Sigmoid colon (tissue), 7 donors: Measurements from ENCODE around the gene MYO6. TPM values are rescaled to one million over a fixed set of nuclear protein-coding genes. Genes with fewer than 3 reads are reported as not detected.

Source experiments
- DNase-seq: peaks from one replicate; pipeline ENCODE4 v3.0.0-alpha.2; 2019
- H3K27ac ChIP-seq, 4 donors: fragments of 200-600 bp; sonication (generic); one replicate each; pipeline ENCODE4 v1.5.1; 2016 to 2019; ENCODE audit warnings: mild to moderate bottlenecking in 1 of 4
- H3K27me3 ChIP-seq, 3 donors: fragments of 200-600 bp; sonication (generic); one replicate each; pipeline ENCODE4 v1.5.1; 2019; ENCODE audit warnings: mild to moderate bottlenecking in 1 of 3
- H3K36me3 ChIP-seq, 4 donors: fragments of 200-600 bp; sonication (generic); one replicate each; pipeline ENCODE4 v1.5.1; 2016 to 2019
- H3K4me1 ChIP-seq, 4 donors: fragments of 200-600 bp; sonication (generic); one replicate each; pipeline ENCODE4 v1.5.1; 2017 to 2019
- H3K4me3 ChIP-seq, 4 donors: fragments of 200-600 bp; sonication (generic); one replicate each; pipeline ENCODE4 v1.5.1; 2017 to 2019; ENCODE audit warnings: mild to moderate bottlenecking in 2 of 4, moderate library complexity in 1 of 4
- H3K9me3 ChIP-seq, 4 donors: fragments of 200-600 bp in 3 of 4; sonication (generic) in 3 of 4; one replicate each; pipeline versions ENCODE4 v1.5.1 to v1.6.1; 2013 to 2019
- EP300 ChIP-seq, 4 donors: sonication (generic); formaldehyde crosslinking; IDR thresholded peaks; one replicate each; pipeline ENCODE4 v1.6.1; 2017; ENCODE audit warnings: antibody characterized with exemption in 4 of 4
- POLR2A ChIP-seq, 2 donors: fragments of 450-650 bp; IDR thresholded peaks; one replicate each; pipeline ENCODE4 v1.6.1; 2016; ENCODE audit warnings: antibody characterized with exemption in 2 of 2, mild to moderate bottlenecking in 2 of 2, moderate library complexity in 2 of 2
- POLR2AphosphoS5 ChIP-seq, 4 donors: sonication (generic); formaldehyde crosslinking; IDR thresholded peaks; one replicate each; pipeline ENCODE4 v1.6.1; 2017; ENCODE audit warnings: antibody characterized with exemption in 4 of 4
- WGBS, 2 donors: extraction: QIAGEN DNeasy Blood & Tissue Kit; methylation state at CpG; one replicate each; pipeline ENCODE4 v1.1.7; 2013; 5-methylcytosine and 5-hydroxymethylcytosine counted together
- intact Hi-C: fragments of 100-400 bp; cut with DNase I; formaldehyde crosslinking; loops from one replicate; pipeline ENCODE4 v1.15.1; 2023
- polyA plus RNA-seq, 3 donors: library from polyadenylated mRNA; stranded (reverse); fragments of 200-250 nt; gene quantifications; one replicate each; pipeline ENCODE4 v1.2.3, GENCODE V29; 2013
- total RNA-seq, 4 donors: library from RNA; depleted of rRNA; stranded (reverse); fragments of >200 nt; gene quantifications; one replicate each; pipeline ENCODE4 v1.1.0, GENCODE V29; 2016
- TF ChIP-seq, protein P1 (sequence below), 4 experiments: fragments of 450-650 bp in 3 of 4; fragments of 200-600 bp in 1 of 4; IDR thresholded peaks; one replicate each; pipeline ENCODE4 v1.5.1; 2016 to 2019; ENCODE audit warnings: antibody characterized with exemption in 4 of 4, mild to moderate bottlenecking in 3 of 4, moderate library complexity in 2 of 4
- donor health status: healthy with polysubstance abuse.
- donor health status: Bipolar disorder and iron deficiency.
- donor health status: healthy.

MYO6 gene
- total and polyA plus RNA-seq, 7 donors = 11.8 to 59.6 (median 14.9) TPM

DNA sequence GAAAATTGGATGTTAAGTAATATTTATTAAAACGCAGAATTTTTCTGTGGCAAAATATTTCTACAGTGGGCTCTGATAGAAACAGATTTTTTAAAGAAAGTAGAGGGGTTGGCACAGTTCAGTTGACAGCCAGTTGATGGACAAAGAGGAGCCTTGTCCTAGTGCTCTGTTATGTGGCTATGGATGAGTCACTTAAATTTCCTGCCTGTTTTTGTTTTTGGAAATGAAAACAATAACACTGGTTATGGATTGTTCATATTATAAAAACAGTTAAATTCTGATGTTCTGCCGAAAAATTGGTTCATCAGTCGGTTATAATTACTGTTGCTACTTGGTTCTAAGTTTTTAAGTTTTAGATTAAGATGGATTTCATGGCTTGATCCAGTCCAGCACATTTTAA, 42.8 kb downstream of the MYO6 start:
- Histone ChIP-seq H3K4me1 (peaks cover 0 to 5% (median 1%) of the 10 kb centered on the region in 4 donors), H3K36me3 (no peaks in the 10 kb centered on the region), H3K27me3 (no peaks in the 10 kb centered on the region), H3K9me3 (no peaks in the 10 kb centered on the region), H3K27ac (no peak overlapping the region), H3K4me3 (no peak overlapping the region)
- no peak for DNase-seq
- TF ChIP-seq POLR2A (IDR thresholded peaks at IDR 0.05) (no peak), EP300 (IDR thresholded peaks at IDR 0.05) (no peak), POLR2AphosphoS5 (IDR thresholded peaks at IDR 0.05) (no peak)
- TF ChIP-seq, protein P1, sequence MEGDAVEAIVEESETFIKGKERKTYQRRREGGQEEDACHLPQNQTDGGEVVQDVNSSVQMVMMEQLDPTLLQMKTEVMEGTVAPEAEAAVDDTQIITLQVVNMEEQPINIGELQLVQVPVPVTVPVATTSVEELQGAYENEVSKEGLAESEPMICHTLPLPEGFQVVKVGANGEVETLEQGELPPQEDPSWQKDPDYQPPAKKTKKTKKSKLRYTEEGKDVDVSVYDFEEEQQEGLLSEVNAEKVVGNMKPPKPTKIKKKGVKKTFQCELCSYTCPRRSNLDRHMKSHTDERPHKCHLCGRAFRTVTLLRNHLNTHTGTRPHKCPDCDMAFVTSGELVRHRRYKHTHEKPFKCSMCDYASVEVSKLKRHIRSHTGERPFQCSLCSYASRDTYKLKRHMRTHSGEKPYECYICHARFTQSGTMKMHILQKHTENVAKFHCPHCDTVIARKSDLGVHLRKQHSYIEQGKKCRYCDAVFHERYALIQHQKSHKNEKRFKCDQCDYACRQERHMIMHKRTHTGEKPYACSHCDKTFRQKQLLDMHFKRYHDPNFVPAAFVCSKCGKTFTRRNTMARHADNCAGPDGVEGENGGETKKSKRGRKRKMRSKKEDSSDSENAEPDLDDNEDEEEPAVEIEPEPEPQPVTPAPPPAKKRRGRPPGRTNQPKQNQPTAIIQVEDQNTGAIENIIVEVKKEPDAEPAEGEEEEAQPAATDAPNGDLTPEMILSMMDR (IDR thresholded peaks at IDR 0.05) = no peak
- WGBS, 2 donors = 80 to 88% methylated on average over 3 of the region's 3 CpGs
- intact Hi-C loops = no loop called here

- TF ChIP-seq, protein P1 (IDR thresholded peaks at IDR 0.05) = no peak
- no peak for TF ChIP-seq POLR2AphosphoS5 (IDR thresholded peaks at IDR 0.05)
- TF ChIP-seq POLR2A (IDR thresholded peaks at IDR 0.05) = no peak
- TF ChIP-seq EP300 (IDR thresholded peaks at IDR 0.05) = no peak
- Histone ChIP-seq H3K4me1 (peaks cover 0 to 5% (median 1%) of the 10 kb centered on the region in 4 donors), H3K27ac (no peak overlapping the region)
Observed at GRCh38 chr6:75794351-75794846, 45.4 kb downstream of the MYO6 start.

DNA sequence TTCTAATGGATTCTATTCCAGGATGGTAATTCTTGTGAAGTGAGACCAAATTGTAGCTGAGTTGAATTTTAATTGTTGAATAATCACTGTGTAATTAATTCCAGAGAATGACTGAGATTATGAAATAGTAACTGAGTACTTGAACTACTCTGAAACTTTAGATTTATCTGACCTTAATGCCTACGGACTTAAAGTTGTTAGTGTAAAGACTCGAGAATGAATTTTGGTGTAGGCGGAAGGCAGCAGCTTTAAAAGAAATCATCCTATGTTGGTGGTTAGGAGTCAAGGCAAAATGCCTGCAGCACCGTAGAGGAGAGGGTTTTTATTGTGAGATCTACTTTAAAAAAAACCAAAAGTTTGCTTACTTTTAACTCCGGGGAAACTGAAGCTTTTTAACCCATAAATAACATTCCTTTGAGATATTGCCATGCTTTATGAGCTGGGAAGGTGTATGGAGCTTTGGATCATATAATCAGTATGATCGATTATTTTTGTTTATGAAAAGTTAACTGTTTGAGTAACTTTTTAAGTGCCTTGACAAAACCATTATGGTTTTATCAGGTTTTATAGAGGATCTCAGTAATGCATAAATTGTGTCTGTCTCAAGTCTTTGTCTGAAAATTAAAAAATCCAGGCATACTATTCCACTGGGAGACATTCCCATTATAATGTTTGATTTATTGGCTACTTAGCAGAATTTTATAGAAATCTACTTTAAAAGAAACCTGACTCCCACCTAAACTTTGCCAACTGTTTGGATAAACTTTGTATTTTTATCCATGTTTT, 46.1 kb downstream of the MYO6 start:
- no peak for DNase-seq
- Histone ChIP-seq H3K4me3 (no peak overlapping the region), H3K36me3 (no peaks in the 10 kb centered on the region), H3K27me3 (no peaks in the 10 kb centered on the region), H3K4me1 (peaks cover 0 to 5% (median 1%) of the 10 kb centered on the region in 4 donors), H3K27ac (no peak overlapping the region), H3K9me3 (no peaks in the 10 kb centered on the region)
- intact Hi-C loops = no loop called here
- TF ChIP-seq POLR2A (IDR thresholded peaks at IDR 0.05) = no peak
- TF ChIP-seq, protein P1 (IDR thresholded peaks at IDR 0.05) = no peak
- no peak for TF ChIP-seq EP300 (IDR thresholded peaks at IDR 0.05)
- no peak for TF ChIP-seq POLR2AphosphoS5 (IDR thresholded peaks at IDR 0.05)
- 51 to 63% methylated on average over 6 of the region's 6 CpGs for WGBS, 2 donors

More at GRCh38 chr6:75794351-75794846, 45.4 kb downstream of the MYO6 start:
- Histone ChIP-seq H3K9me3 (no peaks in the 10 kb centered on the region), H3K36me3 (no peaks in the 10 kb centered on the region), H3K27me3 (no peaks in the 10 kb centered on the region), H3K4me3 (no peak overlapping the region)
- intact Hi-C loops = no loop called here
- WGBS, 2 donors = 85 to 91% methylated on average over 4 of the region's 4 CpGs
- no peak for DNase-seq

DNA sequence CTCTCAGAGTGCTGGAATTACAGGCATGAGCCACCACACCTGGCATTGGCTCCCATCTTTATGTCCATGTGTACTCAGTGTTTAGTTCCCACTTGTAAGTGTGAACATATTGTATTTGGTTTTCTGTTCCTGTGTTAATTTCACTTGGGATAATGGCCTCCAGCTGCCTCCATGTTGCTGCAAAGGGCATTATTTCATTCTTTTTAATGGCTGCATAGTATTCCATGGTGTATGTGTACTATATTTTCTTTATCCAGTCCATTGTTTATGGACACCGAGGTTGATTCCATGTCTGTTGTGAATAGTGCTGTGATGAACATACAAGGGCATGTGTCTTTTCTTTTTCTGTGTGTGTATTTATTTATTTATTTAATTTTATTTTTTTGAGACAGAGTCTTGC, 47.7 kb downstream of the MYO6 start:
- H3K4me3 ChIP-seq = no peak overlapping the region
- H3K9me3 ChIP-seq = no peaks in the 10 kb centered on the region
- no peaks in the 10 kb centered on the region for H3K36me3 ChIP-seq
- TF ChIP-seq EP300 (IDR thresholded peaks at IDR 0.05) (no peak), POLR2A (IDR thresholded peaks at IDR 0.05) (no peak)
- no peak overlapping the region for H3K27ac ChIP-seq
- H3K27me3 ChIP-seq = no peaks in the 10 kb centered on the region
- DNase-seq = no peak
- peaks cover 0 to 5% (median 1%) of the 10 kb centered on the region in 4 donors for H3K4me1 ChIP-seq
- intact Hi-C loops = no loop called here
- WGBS, 2 donors = 93 to 97% methylated on average over 1 of the region's 1 CpG

- Histone ChIP-seq H3K4me1 (peaks cover 0 to 4% (median 0%) of the 10 kb centered on the region in 4 donors), H3K27ac (no peak overlapping the region), H3K36me3 (no peaks in the 10 kb centered on the region), H3K4me3 (no peak overlapping the region), H3K27me3 (no peaks in the 10 kb centered on the region), H3K9me3 (no peaks in the 10 kb centered on the region)
- DNase-seq = no peak
- TF ChIP-seq, protein P1 (IDR thresholded peaks at IDR 0.05) = no peak
- no peak for TF ChIP-seq EP300 (IDR thresholded peaks at IDR 0.05)
- TF ChIP-seq POLR2A (IDR thresholded peaks at IDR 0.05) = no peak
- TF ChIP-seq POLR2AphosphoS5 (IDR thresholded peaks at IDR 0.05) = no peak
- 97% methylated on average over 4 of the region's 4 CpGs for WGBS, 2 donors
- intact Hi-C loops = no loop called here
Observed at GRCh38 chr6:75800133-75800532, 51.1 kb downstream of the MYO6 start.
